ENCODE results near the gene CCHCR1.

DNA sequence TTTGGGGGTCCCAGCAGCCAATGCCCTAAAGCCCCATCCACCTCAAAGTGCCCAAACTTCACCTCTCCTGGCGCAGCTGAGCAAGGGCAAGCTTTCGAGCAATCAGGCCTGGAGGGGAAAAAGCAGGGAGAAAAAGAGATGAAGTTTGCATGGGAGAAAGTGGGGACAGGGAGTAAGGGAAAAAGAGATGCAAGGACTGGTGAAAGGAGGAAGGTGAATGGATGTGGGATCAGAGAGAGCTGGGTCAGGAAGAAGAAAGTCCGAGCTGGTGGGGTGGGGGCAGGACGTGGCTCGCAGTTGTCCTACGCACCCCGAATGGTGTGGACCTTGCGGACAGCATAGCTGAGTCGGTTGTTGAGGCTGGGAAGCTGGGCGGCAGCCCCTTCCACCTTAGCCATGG lies 12.2 kb downstream of the CCHCR1 start:
- TF ChIP-seq SP1 (IDR thresholded peaks at IDR 0.05) (no peak), NFRKB (IDR thresholded peaks at IDR 0.05) (no peak), FOXA1 (IDR thresholded peaks at IDR 0.05) (no peak), FOXM1 (IDR thresholded peaks at IDR 0.05; ENCODE audit: borderline replicate concordance) (no peak), BHLHE40 (IDR thresholded peaks at IDR 0.05; ENCODE audit: borderline replicate concordance) (no peak), LEF1 (IDR thresholded peaks at IDR 0.05; ENCODE audit: borderline replicate concordance) (no peak), L3MBTL2 (conservative IDR thresholded peaks at IDR 0.05) (no peak)
- TF ChIP-seq, protein P1, sequence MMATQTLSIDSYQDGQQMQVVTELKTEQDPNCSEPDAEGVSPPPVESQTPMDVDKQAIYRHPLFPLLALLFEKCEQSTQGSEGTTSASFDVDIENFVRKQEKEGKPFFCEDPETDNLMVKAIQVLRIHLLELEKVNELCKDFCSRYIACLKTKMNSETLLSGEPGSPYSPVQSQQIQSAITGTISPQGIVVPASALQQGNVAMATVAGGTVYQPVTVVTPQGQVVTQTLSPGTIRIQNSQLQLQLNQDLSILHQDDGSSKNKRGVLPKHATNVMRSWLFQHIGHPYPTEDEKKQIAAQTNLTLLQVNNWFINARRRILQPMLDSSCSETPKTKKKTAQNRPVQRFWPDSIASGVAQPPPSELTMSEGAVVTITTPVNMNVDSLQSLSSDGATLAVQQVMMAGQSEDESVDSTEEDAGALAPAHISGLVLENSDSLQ (IDR thresholded peaks at IDR 0.05) = no peak

Data from HEK293T (cell line).